ENCODE data around the gene LSS.

The LSS gene

DNA sequence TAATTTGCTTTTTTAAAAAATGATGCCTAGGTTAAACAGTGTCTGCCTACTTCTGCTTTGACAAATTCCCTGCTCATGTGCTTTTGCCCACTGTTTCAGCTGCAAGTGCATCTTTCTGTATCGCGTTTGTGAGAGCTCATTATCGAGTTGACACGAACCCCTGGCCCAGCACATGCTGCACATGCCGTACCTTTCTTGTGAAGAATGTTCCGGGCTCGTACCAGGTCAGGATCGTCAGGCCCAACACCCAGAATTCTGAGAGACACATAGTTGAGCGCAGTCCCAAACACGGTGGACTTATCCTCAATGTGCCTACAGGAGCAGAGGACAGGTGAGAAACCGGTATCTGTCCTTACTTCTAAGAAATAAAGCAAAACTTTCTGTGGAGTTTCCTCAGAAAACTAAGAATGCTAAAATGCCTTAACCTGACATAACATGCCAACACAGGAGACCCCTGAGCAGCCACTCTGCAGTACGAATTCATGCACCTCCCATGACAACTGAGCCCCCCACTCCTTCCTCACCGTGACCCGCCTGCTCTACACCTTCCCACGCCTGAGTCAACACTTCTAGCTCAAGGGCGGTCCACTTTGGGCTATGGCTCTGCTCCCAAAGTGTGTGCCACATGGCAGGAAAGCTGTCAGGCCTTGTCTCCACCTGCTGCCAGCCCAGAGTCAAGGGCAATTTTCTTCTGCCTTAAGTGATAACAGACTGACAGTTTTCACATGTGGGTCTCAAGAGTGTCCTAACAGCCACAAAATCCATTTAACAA, 6.7 kb downstream of the LSS start:
- intact Hi-C loops (cut with DNase I) = no loop called here
- peak in 1 of 10 donors; percentile 57 for DNase-seq

DNA sequence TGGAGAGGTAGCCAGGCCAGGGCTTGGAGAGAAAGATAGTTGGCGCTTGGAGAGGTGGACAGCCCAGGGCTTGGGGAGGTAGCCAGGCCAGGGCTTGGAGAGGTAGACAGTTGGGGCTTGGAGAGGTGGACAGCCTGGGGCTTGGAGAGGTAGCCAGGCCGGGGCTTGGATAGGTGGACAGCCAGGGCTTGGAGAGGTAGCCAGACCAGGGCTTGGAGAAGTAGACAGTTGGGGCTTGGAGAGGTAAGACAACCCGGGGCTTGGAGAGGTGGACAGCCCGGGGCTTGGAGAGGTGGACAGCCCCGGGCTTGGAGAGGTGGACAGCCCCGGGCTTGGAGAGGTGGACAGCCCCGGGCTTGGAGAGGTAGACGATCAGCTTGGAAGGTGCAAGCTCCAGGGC, 7.7 kb downstream of the LSS start:
- intact Hi-C loops (cut with DNase I) = no loop called here
- DNase-seq = peak in 2 of 10 donors; percentile 45 to 48

DNA sequence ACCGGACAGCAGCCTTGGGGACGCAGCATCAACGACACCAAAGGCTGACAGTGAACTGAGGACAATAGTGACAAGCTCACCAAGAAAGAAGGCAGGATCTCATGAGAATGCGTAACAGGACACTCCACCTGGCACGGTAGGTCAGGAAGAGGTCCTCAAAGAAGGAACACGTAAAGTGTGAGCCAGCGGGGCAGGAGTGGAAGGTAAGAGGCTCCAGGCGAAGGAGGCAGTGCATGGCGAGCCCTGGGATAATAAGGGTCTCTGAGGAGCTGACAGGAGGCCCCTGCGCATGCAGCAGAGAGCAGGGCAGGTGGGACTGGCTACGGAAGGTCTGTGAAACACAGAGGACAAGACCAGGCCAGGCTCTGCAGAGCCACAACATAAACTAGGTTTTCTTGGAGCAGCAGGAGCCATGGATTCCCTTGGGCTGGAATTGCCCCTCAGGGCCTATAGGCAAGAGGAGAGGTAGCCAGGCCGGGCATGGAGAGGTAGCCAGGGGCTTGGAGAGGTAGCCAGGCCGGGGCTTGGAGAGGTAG, 8.2 kb downstream of the LSS start:
- DNase-seq = peak in 1 of 10 donors; percentile 42
- intact Hi-C loops (cut with DNase I) = no loop called here

DNA sequence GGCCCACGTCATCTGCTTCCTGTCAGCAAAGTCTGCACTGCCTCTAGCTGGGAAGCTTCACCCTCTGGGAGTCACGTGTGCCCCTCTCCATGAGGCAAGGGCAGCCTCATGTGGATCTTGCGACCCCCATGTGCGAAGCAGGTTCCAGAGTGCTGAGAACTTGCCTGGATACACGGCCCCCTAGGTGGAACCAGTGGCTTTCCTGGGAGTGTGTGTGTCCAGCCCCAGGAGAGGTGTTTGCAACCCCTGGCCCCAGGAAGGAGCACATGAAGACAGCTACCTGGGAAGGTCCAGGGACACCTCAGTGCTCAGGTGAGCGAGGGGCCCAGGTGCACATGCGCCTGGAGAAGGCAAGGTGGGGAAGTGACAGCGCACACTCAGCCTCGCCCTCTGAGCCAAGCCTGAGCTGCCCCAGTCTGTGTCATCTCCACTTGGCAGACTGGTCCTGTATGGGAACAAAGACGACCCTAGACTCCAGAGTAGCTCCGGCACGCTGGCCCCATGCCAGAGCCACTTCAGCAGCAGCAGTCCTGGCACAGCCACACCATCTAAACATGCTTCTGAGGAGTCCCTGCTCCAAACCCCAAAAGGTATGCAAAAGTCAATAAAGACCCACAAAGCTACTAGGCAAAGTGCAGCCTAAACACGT, 8.9 kb downstream of the LSS start:
- peak in 3 of 10 donors; percentile 54 to 87 (median 73) for DNase-seq
- intact Hi-C loops (cut with DNase I) = no loop called here

DNA sequence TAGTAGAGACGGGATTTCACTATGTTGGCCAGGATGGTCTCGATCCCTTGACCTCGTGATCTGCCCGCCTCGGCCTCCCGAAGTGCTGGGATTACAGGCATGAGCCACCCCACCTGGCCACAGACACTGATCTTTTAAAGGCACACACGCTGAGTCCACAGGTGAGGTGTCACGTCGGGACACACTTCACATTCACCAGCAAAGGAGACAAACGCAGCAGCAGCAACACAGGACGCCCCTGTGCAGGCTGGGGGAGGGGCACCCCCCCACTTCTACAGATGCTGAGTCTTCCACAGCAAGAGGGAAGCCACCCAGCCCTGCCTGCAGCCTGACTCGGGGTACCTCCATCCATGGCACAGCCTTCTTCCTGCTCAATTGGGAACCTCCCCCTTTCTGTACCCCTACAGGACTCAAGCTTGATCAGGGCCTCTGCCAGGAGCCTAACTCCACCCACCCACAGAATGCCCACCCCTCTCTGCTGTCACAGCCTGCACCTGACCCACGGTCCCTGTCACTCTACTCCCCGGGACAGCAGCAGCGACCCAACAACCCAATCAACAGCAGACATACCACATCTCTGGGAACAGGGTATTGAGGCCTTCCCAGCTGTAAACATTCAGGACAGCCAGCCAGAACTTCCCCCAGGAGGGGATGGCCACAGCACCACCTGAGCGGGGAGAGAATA, 9.5 kb downstream of the LSS start:
- intact Hi-C loops (cut with DNase I) = no loop called here
- DNase-seq = peak in 1 of 10 donors; percentile 73

DNA sequence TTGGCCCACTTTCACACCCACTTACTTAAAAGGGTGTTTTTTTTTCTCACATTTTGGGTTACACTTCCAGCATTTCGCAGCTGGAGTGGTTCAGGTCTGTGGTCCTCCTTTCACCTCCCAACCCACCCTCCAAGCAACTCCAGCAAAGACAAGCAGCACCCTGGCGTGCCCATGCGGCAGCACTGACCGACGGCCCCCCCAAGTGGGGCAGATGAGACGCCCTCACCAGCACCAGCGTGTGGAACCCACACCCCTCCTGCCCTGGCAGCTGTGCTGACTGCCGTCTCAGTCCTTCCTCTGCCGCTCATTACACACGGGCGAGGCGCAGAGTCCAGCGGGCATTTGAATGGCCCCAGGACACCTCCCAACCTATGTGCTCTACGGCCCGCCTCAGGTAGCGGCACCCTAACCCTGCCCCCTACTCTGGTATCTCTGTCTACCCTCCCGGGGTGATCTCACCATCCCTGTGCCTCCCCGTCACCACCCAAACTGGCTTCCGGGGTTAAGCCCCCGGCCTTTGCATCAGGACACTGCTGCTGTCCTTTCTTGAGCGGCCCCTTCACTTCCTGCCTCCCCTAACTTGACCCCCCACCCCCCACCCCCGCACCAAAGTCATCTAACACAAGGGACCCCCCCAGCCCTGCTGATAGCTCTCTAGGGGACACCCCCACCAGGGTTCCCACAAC, 10.9 kb downstream of the LSS start:
- peak in 1 of 10 donors; percentile 69 for DNase-seq
- intact Hi-C loops (cut with DNase I) = no loop called here

DNA sequence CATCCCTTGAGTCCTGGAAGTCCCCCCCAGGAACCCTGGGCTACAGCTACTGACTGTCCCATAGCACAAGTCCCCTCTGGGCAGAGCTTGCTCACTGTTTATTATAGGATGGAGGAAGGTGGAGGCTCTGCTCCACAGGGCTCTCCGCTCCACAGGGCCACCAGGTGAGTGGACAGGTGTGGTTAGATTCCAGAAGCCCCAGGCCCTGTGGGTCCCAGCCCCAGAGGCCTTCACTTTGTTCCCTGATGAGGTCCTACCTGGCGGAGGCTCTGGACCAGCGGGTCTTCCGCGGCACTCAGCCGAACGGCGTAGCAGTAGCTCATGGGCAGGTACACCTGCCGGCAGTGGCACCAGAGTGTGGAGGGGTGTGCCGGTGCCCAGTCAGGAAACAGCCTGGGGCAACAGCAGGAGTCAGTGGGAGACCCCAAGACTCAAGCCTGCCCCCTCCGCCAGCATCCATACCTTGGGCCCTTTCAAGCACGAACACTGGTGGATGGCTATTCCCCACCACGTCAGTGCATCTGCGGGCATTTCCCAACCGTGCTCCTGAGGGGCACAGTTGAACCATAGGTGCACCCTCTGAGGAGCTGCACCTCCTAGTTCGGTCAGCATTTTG, 12.3 kb downstream of the LSS start:
- peak in 1 of 10 donors; percentile 76 for DNase-seq
- intact Hi-C loops (cut with DNase I) = no loop called here

DNA sequence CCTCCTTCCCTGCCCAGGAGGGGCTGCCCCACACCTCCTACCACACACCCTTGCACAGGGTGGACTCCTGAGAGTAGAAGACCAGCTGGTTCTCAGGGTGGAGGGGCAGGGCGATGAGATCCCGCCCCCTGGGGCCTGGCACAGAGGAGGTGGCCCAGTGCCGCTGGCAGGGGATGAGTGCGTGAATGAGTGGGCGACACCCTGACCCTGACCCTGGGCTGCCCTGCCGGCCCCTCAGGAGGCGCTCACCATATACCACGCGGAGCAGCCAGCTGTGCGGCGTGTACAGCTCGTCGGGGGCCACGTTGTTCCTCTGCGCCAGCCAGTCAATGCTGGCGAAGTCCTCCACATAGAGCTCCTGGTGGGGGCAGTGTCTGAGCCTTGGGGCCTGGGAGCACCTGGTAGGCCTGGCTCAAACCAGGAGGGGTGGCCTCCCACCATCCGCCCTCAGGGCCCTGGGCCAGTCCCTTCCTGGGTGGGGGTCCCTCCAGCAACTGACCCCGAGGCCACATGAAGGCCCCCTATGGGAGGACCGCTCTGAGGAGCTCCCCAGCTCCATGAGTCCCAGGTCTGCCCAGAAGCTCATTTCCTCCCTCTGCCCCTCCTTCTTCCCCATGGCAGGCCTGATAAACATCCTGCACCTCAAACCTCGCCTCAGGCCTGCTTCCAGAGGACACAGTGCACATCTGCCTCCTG, 13.0 kb downstream of the LSS start:
- intact Hi-C loops (cut with DNase I) = no loop called here
- peak in 1 of 10 donors; percentile 76 for DNase-seq

DNA sequence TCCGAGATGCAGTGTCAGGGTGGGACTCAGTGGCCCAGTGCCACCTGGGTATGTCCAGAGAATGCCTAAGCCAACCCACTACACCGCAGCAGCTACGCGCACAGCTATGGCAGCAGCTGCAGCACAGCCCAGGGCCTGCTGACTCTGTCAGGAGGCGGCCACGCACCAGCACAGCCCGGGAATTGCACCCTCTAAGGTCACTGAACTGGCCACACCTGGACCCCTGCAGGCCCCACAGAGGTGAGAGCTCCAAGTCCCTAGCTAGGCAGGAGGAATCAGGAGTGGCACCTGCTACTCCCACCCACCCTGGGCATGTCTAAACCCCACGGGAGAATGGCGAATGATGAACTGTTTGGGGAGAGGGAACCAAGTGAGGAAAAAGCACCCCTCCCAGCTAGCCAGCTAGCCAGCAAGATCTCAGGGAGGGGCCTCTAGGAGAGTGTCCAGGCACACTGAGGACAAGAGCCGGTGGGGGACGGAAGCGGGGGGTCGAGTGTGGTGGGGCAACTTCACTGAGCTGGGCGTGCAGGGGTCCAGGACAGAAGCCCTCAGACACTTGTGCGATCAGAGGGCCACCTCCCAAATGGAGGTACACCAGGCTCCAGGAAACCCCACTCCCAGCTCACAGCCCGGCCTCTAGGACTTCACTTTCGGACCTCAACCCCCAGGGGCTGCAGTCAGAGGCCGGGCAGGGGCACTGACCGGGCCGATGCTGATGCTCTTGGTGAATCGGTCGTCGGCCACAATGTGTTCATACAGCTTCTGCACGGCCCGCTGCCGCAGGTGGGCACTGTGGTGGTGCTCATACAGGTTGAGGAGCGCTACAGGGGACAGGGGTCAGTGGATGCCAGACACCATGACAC, 13.9 kb downstream of the LSS start:
- intact Hi-C loops (cut with DNase I) = no loop called here
- DNase-seq = peak in 1 of 10 donors; percentile 80

DNA sequence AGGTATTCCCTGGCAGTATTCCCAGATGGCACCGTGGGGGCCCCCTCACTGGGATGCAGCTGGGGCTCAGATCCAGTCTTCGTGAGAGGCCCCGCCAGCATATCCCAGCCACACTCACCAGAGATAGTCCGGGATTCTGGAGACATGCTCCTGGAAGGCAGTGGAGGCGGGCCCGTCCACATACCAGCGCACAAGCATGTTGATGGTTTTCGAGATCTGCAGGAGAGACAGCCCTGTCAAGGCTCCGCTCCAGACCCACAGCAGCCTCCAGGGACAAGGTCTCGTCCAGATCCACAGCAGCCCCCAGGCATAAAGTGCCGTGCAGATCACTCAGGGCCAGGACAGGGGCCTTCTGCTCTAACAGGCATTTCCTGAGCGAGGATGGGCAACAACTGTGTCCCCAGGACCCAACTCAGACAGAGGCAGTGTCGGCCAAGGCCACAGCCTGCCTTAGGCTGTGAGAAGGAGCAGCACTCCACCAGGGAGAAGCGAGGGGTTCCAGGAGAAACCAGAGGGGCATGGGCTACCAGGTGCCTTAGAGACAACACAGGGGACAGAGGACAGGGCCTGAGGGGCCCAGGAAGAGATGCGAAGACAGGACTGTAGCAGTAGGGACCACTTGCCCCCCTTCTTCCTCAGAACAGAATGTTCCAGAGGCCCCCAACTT, 14.8 kb downstream of the LSS start:
- intact Hi-C loops (cut with DNase I) = no loop called here
- DNase-seq = peak in 3 of 10 donors; percentile 45 to 67 (median 54)

DNA sequence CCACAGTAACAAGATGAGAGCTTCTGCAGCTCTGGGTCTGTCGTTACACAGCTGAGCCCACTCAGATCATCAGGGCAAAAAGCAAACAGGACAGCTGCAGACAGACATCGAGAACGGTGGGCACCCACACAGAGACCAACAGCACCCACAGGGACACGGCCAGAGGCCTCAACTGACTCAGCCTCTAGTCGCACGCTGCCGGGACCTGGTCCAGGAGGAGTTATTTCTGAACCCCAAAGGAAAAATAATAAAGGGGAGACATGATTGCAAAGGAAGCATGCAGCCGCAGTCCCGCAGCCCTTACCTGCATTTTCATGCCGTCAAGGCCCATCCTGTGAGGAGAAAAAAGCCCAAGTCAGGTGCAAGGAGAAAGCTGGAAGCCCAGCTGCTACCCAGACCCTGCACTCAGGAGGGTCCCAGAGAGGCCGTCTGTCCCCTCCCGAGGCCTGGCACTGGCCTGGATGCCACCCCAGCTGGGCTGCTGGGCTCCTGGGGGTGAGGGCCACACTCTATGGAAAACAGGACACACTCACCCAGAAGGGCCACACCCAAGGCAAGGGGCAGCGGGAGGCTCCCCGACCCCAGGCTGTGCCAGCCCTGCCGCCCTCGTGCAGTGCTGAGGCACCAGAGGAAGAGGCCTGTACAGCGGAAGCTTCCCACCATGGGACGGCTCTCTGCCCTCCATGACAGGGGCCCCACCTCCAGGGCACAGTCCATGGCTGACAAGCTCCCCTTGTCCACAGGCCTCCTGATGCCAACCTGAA, 15.7 kb downstream of the LSS start:
- intact Hi-C loops (cut with DNase I) = no loop called here

DNA sequence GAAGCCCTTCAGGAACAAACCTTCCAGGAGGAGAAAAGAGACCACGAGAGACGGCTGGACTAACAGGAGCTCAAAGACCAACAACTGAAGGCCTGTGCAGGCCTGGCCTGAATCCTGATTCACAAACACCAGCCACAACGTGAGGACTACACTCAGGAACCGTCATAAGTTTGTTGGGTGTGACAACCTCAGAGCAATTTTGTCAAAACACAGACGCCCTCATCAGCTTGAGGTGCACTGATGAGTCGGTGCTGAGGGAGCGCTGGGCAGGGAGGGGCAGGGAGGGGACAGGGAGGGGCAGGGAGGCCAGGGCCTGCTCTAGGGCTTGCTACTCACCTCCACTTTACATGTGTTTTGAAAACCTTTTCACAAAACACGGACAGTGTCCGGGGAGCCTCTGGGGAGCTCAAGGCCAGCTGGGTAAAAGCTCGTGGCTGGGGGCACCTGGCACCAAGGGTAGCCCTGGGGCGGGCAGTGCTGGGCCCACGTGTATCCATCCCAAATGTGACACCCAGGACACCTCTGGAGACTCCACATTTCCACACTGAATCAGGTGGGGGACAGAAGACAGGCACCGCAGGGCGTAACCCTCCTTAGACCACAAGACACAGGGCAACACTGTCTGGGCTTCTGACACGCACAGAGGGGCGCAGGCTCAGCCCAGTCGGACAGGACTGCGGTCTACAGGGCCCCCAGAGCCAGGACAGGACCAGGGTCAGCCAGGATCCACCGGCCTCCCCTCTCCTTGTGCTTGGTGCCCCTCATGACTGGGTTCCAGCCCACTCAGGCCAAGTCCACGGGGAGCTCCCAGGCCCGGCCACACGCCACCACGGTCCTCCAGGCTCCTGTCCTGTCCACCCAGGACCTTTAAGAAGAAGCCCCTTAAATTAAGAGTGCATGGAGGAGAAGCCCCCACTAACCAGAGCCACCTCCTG, 16.5 kb downstream of the LSS start:
- DNase-seq = peak in 3 of 10 donors; percentile 49 to 69 (median 67)
- intact Hi-C loops (cut with DNase I) = no loop called here

More for the DNA sequence above, 15.7 kb downstream of the LSS start:
- peak in 3 of 10 donors; percentile 26 to 78 (median 64) for DNase-seq

DNA sequence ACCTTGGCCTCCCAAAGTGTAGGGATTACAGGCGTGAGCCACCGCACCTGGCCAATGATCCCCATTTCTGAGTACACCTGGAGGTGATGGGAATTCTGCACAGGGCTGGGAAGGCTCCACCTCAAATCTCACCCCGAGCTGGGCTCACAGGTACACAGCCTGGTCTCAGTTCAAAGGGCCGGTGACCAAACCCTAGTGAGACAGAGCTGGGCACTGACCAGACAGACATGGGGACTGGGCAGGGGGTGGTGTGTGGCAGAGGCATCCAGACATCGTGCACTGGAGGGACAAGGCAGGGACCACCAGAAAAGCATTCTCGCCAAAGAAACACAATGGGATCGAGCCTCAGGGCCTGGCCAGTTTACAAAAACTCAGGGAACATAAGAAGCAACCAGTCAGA, 17.2 kb downstream of the LSS start:
- peak in 2 of 10 donors; percentile 38 to 59 for DNase-seq
- intact Hi-C loops (cut with DNase I) = no loop called here

DNA sequence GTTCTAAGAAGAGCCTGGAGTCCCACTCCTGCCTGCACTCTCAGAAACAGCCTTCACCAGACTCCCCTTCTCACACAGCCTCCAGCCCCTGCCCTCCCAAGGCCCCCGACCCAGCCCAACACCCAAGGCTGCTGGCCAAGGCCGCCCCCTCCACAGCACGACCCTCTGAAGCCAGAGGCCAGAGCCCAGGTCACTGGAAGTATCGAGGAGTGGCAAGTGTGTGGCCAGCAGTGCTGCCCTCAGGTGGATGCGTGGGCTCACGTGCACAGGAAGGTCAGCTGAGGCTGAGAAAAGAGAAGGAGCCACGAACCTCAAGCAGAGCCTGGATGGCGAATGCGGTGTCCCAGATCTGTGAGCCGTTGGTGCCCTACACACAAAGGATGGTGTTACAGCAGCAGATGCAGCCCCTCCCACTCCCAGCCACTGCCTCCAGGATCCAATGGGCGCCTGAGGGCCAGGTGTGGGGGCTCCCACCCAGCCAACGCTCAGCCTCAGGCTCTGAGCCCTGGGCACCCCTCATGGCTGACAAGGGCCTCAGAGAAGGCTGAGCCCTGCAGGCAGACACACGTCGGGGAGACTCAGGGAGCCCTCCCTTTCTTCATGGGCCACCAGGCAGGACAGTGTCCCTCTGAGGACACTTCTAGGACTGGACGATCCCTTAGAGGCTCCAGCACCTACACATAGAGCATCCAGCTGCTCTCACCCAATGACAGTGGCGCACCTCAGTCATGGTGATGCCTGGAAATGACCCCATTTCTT, 18.0 kb downstream of the LSS start:
- peak in 4 of 10 donors; percentile 7 to 81 (median 68) for DNase-seq
- intact Hi-C loops (cut with DNase I) = no loop called here

All from posterior cingulate gyrus (tissue), 11 donors.